HEK293T (cell line): ENCODE results near the gene EID2B.

Experiments used
- FOXM1 ChIP-seq: fragments of 450-650 bp; IDR thresholded peaks from 2 replicates; pipeline ENCODE4 v1.6.1; 2017; ENCODE audit warnings: mild to moderate bottlenecking, borderline replicate concordance
- L3MBTL2 ChIP-seq: fragments of 450-650 bp; conservative IDR thresholded peaks from 2 replicates; pipeline ENCODE4 v1.6.1; 2016; ENCODE audit warnings: mild to moderate bottlenecking
- SP1 ChIP-seq: fragments of 450-650 bp; IDR thresholded peaks from 2 replicates; pipeline ENCODE4 v1.6.1; 2017
- SUZ12 ChIP-seq: fragments of 450-650 bp; IDR thresholded peaks from 2 replicates; pipeline ENCODE4 v1.6.1; 2016; ENCODE audit warnings: mild to moderate bottlenecking
- TARDBP ChIP-seq: fragments of 450-650 bp; IDR thresholded peaks from 2 replicates; pipeline ENCODE4 v1.6.1; 2016

GRCh38 chr19:39546599-39546998 lies 13.9 kb upstream of the EID2B start:
- TF ChIP-seq TARDBP (no peak), SP1 (no peak), FOXM1 (no peak), SUZ12 (no peak), L3MBTL2 (no peak)
